Measurements from ENCODE around the gene KCND3.

Gene KCND3

DNA sequence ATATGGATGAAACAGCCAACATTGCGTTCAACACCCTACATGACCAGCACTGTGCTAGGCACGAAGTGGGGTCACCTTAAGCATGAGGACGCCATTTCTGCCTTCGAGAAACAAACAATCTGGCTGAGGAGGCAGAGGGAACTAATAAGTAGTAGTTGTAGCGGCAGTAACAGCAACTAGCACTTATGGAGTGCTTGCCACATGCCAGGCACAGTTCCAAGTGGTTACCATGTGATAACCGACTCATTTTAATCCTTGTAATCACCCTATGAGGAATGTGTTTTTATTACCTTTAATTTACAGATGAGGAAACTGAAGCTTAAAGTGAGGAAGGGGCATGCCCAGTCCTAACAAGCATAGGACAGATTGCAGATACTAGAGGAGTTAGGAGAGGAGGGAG is 33.7 kb downstream of the KCND3 start:
- no peak for DNase-seq

DNA sequence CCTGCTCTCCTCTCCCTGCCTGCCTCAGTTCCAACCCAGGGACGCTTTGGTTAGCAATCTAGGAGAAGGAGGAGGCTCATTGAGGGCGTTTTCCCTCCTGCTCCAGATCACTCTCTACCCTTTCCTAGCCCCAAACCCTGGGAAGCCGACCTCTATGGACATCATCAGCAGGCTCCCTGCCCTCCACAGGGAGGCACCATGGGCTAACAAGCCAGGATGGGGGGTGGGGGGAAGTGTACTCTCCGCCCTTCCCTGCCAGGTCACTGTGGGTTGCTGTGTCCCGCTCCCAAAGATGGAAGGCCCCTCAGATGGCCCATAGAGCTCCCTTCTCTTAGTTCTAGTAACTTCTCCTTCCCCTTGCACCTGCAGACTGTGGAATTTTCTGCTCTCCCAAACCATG is 35.7 kb downstream of the KCND3 start:
- no peak for DNase-seq

DNA sequence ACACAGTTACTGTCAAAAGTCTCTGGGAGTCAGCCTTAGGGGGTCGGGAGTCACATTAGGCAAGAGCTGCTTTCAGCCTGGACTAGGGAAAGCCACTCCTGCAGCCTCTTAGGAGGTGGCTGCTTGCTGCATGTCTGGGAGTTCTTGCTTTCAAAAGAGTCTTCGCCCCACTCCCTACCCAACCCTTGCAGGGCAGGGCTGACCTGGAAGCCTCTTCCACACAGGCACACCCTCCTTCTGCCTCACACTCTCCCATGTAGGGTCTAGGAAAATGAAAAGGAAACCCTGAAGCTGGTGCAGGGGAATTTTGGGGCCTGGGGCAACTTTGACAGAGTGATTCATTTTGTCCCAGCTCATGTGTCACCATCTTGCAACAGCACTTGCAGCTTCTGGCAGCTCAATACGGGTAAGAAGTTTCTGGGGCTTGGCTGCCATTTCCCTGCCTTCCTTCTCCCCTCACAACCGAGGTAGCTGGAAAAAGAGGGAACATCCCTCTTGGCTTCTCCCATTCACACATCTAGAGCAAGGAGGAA is 37.3 kb downstream of the KCND3 start:
- DNase-seq = no peak

DNA sequence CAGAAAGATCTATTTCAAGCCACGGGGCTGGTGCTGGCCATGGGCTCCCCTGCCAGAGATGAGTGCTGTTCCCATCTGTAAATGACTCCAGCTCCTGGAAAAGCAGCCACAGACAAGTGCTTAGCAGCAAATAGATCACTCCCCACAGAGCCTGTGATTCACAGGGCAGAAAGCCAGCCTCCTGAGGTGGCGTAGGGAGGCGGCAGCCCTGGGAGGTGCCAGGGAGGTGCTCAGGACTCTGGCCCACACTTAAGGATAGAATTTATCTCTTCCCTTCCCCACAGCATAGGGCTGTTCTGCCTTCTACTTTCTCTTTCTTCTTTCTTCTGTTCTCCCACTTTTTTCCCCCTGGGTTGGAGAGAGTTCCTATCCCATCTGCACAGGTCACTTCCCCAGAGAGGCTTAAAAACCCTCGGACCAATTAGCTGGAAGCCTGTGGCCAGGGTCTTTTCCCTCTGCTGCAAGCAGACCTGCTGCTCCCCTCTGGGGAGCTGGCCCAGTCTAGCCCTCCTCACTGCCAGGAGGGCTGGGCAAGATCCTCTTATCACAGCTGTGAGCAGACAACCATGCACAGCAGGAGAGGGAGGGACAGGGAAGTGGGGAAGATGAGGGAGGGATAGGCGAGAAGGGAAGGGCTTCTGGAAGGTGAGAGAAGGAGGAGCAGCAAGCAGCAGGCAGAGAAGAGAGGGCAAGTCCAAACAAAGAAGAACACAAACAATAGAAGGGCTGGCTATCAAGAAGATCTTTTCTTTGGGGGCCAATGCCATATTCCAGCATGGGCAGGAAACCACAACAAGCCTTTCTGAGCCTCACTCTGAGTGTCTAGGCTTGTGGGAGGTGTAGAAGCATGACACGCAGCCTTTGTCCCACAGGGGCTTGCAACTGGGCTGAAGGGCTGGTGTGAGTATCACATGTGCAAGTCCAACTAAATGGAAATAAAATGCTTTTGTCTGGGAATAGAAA is 41.0 kb downstream of the KCND3 start:
- DNase-seq = no peak

DNA sequence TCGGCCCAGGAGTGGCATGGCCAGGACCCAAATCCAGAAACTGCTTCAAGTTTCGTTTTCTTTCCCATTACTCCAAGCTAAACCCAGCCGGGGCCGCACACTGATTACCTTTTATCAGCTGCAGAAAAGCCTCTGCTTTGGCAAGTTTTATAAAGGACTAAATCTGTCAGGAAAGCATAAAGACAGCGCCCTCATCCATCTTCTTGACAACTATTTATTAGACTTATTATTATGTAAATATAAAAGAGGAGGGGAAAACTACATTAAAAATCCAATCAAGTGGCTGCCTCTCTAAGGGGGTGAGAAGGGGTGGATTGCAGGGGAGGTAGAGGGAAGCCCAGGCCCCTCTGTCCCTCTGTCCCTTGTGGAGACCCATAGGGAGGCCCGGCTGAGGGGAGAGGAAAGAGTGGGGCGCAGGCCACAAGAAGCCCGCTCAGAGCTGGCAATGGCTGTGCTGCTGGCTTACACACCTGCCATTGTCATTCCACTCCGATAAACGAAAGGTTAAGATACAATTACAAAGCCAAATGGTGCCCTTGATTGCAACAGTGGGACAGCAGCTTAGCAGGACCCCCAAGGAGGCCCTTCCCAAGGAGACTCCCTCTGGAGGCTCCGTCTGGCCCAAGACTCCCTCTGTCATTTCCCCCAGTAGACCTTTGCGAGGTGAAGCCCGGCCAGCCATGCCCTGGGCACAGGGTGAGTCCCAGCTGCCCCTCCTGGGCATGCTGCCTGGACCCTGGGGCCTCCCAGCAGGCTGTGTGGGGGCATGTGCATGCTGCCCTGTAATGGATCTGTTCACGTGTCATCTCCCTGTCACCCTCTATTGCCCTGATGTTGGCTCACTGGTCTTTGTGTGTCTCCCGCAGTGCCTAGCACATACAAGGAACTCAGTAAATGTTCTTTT is 45.4 kb downstream of the KCND3 start:
- DNase-seq = no peak

DNA sequence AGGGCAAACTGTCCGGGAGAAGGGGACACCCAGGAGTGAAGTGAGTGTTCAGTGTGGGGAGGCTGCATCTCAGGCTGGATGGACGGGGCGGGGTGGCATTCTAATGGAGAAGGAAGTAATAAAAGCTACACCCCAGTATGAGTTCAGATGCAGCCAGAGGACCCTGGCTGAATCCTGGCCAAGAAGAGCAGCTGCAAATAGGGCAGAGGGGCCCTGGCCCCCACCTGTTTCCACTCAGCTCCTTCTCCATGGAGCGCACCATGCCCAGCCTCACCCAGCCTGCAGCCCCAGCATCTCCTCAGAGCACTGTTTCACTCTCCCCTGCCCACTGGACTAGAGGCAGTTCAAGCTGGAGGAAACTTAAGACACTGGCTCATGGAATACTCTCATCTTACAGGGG is 46.4 kb downstream of the KCND3 start:
- DNase-seq = no peak

DNA sequence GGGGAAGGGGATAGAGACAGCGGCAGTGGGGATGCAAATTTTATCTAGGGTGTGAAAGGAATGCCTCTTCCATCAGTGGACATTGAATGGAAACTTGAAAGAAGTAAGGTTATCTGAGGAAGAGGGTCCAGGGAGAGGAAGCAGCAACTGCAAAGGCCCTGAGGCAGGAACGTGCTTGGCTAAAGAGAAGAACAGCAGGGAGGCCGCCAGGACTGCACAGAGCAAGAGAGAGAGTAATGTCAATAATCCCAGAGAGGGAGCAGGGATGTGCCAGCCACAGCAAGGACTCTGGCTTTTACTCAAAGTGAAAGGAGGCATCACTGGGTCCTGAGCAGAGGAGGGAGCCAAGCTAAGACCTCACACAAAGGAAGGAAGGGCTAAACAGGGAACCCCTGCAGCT is 50.9 kb downstream of the KCND3 start:
- DNase-seq = no peak

DNA sequence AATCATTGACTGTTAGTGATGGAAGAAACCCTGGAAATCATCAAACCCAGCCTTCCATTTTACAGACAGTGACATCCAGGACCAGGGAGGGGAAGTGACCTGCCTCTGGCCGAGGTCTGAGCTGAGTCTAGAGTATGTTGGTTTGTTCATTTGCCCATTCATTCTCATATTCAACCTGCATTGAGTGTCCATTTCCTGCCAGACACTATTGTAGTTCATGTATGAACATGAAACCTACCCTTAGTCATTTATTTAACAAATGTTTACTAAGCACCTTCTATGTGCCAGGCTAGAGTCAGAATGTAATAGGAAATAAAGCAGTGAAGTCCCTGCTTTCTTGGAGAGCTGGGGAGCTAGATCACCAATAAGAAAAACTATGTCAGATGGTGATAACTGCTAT is 51.3 kb downstream of the KCND3 start:
- no peak for DNase-seq

DNA sequence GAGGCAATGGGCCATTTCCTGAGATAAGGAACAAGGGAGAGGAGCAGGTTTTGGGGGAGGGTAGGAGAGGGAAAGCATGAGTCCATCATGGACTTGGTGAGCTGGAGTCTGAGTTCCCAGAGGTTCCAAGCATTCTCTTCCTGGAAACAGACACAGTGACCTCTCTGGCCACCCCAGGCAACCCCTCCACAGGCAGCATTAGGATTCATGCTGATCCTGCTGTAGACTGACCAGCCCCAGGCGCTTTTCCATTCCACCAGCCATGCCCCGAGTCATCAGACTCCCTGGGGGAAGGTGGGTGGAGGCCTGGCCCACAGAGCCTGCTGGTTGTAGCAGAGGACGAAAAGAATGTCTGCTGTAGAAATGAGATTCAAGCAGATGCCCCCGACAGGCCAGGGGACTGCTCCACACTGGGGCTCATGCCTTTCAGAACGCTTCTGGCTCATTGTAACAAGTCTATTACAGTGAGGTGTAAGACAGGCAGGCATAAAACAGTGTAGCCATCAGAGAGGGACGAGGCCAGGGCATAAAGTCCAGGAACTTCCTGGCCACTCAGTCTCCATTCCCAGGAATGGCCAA is 52.2 kb downstream of the KCND3 start:
- DNase-seq = no peak

DNA sequence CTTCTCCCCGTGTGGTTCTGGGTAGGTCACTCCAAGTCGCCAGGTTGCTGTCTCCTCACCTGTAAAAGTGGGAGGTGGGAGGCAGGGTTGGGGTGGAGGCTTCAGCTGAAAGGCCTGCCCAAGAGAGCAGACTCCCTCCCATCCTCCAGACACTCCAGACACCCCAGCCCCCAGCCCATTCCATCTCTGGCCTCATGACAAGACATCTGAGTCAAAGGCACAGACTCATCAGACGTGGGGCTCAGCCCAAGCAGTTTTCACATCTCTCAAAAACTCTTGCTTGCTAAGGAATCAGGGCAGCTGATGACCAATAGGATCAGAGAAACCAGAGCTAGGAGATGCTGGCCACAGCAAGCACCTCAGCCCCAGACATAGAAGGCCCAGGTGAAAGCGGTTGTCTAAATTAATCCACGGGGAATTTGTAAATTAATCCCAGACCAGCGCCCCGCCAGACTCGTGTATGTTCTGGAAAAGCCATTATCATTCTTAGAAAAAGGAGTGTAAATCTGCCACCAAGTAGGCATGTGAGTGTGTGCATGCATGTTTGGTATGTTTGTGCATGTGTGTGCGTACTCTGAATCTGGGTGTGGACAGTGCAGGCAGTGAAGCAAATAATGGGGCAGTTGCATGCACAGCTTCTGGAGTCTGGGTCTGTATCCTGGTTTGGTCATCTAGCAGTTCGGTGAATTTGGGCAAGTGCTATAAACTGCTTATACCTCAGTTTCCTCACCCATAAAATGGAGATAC is 55.2 kb downstream of the KCND3 start:
- DNase-seq = no peak

DNA sequence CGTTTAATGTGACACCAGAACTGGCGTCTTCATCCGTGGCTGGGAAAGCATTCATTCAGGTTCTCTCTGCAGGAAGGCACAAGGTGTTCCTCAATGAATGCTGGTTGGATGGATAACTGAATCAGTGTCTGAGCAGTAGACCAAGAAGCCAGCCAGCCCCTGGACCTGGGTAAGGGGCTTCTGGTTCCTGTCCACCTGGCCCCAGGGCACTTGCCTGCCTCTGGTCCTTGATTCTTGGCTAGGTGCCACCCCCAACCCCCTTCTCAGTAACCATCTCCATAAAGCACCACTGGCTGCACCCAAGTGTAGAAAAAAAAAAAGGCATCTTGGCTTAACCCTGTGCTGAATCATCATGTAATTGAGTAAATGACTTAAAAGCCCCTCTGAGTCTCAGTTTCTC is 59.1 kb downstream of the KCND3 start:
- DNase-seq = no peak

DNA sequence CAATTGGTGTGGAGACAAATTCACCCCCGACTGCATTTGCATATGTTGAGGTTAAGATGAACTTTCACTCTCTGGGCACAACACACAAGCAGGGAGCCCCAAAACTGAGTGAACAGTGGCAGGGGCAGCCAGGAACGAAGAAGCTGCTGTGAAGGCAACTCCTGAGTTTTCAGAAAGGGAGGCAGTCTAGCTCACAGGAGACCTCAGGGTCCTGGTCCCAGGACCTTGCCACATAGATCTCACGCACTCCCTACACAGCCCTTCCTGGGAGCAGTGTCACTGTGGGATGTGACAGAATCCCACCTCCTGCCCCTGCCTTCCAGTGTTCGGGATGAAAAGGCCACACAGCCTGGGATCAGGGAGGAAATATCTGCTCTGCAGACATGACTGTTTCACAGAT is 60.9 kb downstream of the KCND3 start:
- DNase-seq = no peak

DNA sequence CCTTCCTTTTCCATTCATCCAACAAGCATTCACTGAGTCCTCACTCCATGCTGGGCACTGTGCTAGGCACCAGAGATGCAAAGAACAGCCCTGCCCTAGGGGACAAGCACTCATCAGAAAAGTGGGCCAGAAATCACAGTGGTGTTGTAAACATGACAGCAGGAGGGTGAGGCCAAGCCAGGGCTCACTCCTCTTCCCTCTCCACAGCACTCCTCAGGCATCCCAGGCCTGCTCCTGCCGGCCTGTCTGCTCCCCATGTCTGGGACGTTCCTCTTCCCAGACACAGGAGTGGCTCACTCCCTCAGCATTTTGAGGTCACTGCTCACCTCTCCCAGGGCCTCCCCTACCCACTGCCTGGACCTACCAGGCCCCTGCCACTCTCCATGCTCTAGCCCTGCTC is 61.8 kb downstream of the KCND3 start:
- DNase-seq = no peak

DNA sequence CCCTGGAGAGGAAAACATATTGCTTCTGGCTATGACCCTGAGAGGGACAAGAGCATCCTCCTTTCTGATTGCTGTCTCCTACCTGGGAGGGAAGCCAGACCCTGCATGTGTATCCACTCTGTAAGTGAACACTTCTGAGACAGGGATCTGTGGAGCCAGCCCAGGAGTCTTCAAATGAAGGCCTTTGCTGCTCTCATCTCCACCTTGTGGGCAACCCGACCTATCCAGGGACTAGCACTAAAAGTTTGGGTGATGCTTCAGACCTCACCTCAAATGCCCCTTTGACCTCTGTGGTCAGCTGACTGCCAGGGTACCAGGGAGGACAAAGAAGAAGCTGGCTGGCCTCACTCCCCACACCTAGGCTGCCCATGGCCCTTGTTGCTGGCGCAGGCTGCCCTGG is 64.7 kb downstream of the KCND3 start:
- DNase-seq = no peak

DNA sequence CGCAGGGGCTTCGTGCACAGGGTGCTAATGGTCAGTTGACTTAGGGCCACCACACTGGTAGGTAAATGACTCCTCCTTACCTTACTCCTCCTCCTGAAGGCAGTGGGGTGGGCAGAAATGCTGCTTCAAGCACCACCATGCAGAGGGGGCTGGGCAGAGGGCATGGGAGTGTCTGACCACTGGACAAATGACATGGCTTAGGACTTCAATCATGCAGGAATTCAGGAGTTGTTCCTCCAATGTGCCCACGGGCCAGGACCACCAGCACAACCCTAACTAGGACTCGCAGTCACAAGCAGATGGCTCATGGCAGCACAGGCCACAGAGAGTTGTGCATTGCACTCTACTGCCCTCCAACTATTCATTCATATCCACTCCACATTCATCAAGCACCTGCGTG is 65.7 kb downstream of the KCND3 start:
- DNase-seq = no peak

DNA sequence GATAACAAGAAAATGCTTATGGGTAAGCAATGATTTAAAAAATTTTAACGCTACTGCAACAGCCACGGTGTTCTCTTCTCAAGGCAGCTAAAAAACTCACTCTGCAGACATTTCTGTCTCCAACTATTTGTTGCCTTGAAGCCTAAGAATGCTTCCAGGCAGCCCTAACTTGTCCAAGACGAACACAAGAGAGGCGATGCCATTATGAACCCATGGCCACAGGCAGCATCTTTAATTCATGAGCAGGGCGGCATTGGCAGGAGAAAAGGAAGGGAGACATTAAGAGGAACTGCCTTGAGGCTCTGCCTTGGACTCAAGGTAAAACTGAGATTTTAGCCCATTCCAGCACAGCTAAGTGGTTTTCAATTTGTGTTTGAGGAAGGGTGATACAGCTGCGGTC is 67.5 kb downstream of the KCND3 start:
- no peak for DNase-seq

DNA sequence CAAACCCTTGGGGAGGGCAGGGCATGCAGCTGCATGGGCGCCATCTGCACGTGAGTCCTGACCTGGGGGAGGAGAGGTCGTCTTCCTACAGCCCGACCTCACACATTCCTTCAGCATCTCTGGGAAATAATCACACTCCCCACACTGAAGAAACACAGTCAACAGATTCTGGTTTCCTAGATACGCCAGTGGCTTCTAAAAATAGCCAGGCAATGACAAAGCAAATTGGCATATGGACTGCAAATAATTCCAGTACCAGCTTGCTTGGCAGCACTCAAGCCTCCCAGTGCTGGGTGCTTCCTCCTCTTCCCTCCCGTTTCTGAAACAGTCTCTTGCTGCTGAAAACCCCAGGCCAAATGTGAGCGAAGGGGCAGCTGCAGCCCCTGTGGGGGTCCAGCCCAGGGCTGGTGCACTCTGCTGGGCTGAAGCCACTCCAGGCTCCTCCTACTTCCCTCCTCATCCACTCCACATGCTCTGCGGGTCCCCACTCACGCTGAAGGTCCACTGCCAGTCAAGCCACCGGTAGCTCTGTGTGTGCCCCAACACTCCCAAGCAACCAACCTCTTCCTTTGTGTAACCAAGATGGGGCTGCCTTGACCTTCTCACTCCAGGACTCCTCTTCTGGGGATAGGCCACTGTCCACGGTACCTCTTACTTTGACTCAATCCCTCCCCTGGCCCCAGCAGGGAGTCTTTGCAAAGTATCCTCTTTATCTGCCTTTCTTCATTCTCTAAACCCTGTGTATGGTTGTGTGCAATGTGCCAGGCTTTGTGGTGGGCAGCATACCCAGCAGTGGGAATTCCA is 69.0 kb downstream of the KCND3 start:
- DNase-seq = no peak

DNA sequence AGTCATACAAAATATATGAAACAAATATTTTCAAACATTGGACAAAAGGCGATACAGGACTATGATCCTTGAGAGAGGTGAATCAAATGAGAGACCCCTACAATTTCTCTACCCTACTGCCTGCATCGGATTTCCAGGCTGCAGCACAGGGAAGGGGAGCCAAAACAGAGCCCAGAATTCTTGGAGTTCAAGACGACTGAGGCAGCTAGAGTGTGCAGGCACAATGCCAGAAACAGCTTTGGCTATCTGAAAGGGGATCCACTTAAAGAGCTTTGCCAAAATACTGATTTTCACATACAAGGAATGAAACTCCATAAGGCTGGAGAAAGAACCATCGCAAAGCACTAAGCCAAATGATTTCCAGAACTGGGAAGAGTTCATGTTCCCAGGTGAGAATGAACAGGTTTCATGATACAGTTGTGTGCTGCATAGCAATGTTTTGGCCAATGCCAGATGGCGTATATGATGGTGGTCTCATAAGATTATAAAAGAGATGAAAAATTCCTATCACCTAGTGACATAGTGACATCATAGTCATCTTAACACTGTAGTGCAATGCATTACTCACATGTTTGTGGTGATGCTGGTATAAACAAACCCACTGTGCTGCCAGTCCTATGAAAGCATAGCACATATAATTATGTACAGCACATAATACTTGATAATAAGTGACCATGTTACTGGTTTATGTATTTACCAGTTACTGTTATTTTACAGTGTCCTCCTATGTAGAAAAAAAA is 77.5 kb downstream of the KCND3 start:
- no peak for DNase-seq

DNA sequence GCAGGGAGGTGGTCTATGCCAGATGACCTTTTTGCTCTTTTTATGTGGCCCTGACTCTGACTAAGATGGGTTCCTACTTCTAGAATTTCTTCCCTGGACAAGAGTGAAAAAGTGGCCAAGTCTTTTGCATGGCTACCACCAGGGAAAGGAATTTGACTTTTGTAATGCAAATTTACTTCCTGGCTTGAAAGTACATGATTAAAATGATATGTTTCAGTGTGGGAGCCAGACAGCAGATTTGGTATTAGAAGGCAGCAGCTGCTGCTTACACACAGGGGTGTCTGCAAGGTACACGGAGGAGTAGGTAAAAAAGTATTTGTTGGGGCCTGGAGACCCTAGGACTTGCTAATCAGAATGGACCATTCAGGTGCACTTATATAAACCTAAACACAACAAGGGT is 78.4 kb downstream of the KCND3 start:
- no peak for DNase-seq

DNA sequence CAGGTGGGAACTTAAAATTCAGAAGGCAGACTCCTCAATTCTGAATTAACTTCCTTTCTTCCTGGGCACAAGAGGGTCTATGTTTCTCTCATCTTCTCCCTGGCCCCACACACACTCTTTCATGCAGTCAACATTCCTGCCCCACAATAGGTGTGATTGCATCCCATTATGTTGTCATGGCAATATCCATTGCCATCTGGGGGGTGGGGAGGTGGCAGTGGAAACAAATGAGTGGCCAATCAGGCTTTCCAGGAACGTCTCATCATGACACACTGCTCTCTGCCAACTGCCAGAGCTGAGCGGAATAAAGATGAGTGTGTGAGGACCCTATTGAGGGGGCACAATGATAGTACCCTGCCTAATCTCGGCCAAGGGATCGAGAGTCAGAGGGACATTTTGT is 80.4 kb downstream of the KCND3 start:
- no peak for DNase-seq

DNA sequence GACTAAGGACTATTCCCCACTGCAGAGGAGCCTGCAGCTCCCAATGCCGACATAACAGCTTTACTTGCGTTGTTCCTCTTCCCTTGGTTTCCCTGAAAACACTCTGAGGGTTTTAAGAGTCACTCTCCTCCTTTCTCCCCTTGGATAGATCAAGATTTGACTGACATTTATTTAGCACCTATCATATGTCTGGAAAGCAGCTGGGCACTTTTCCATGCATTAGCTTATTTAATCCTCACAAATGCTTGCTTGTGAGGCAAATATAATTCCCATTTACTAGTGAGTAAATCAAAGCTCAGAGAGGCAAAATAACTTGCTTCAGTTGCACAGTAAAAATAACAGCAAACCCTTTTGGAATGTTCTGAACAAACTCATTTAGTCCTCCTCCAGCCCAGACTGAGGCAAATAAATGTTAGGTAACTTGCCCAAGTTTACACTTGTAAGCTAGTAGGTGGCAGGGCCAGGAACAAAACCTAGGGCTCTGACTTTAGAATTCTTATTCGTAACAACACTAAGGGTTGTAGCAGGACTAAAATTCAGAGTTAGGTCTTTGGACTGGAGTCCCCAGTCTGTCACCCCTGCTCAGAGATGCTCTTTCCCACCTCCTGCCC is 81.4 kb downstream of the KCND3 start:
- DNase-seq = no peak
